ENCODE data around the gene SIPA1L3.

GRCh38 chr19:38207543-38207942 lies 300.5 kb downstream of the SIPA1L3 start:
- TF ChIP-seq, protein P1, sequence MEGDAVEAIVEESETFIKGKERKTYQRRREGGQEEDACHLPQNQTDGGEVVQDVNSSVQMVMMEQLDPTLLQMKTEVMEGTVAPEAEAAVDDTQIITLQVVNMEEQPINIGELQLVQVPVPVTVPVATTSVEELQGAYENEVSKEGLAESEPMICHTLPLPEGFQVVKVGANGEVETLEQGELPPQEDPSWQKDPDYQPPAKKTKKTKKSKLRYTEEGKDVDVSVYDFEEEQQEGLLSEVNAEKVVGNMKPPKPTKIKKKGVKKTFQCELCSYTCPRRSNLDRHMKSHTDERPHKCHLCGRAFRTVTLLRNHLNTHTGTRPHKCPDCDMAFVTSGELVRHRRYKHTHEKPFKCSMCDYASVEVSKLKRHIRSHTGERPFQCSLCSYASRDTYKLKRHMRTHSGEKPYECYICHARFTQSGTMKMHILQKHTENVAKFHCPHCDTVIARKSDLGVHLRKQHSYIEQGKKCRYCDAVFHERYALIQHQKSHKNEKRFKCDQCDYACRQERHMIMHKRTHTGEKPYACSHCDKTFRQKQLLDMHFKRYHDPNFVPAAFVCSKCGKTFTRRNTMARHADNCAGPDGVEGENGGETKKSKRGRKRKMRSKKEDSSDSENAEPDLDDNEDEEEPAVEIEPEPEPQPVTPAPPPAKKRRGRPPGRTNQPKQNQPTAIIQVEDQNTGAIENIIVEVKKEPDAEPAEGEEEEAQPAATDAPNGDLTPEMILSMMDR (IDR thresholded peaks at IDR 0.05; ENCODE audit: low read depth, low read length) = no peak
- TF ChIP-seq EZH2phosphoT487 (IDR thresholded peaks at IDR 0.05; ENCODE audit: low read depth) = no peak

All from OCI-LY3 (cell line).